ENCODE results near the gene JAGN1.
"Not testable (repeated sequence)": the region's sequence is repeated elsewhere in the genome, so short reads cannot be mapped to it uniquely, and the experiment has no call there.

Gene JAGN1

GRCh38 chr3:9890249-9891071, at the start of gene JAGN1:
JAGN1 (plus strand) TSS chr3:9890610; CDS start chr3:9890723, 113 bp downstream.
- peak; percentile 85 for DNase-seq (ENCODE audit: low read depth in 2 of 2)

DNA sequence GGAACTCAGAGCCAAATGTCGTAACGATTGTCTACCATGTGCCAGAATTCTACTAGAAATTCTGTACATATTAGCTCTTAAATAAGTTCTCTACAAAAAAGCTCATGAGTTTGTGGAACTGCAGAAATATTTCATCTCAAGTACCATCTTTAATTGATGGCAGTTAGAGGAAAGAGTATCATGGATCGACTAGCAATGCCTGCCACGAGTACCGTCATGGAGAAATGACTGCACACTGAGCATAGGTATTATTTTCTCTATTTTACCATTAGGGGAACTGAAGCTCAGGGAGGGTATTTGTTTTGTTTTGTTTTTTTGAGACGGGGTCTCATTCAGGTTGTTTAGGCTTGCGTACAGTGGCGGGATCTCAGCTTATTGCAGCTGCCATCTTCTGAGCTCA, 49.4 kb upstream of the JAGN1 start:
- DNase-seq (ENCODE audit: low read depth in 2 of 2) = no peak

DNA sequence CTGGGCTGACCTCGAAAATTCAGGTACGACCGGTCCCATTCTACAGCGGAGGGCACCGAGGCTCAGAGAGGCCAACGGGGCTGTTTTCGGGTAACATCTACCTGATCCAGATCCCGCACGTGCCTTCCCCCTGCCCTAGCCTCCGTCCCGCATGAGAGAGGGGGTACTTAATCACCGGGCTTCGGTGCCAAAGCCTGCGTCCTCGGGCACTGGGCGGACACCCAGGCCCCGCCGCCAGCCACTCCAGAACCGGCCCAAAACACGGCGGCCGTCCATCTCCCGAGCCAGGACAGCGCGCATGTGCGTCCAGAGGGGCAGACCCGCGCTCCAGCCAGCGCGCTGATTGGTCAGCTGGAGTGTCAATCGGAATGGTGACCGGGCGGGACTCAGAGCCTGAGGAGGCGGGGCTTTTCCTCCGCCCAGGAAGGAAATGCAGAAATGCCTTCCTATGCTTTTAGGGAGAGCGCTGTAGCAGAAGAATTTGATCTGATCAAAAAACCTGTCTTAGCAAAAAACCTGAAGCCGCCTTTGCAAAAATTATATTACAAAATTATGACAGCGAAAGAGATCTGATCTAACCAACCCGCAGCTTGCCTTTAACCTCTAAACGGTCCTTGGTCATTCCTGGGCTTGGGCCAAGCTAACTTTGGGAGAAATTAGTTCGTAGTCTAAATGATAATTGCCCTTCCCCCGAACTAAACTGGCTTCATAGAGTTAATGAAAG, 46.5 kb upstream of the JAGN1 start, which contains the start of gene RPUSD3:
Gene RPUSD3 (minus strand): TSS at position 294 of the 724 bp plus-strand sequence. CDS start 18 bp downstream, at position 276.
- peak; percentile 91 to 94 for DNase-seq (ENCODE audit: low read depth in 2 of 2)

DNA sequence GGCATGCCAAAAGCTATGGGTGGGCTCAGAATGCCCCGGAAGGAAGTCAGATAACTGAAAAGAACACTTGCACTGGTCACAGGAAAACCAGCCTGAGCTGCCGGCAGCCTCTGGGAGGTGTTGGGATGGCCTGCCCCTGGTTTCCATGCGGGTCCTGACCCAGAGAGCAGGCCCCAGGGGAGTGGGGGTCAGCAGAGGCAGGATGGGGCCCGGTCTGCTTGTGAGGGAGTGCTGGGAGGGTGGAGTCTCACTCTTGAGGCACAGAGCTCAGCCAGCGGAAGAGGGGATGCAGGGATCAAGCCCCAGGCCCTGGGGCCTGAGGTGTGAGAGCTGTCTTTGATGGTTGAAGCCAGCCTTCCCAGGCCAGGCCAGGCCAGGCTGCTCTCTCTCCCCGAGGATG, 44.2 kb upstream of the JAGN1 start:
- no peak for DNase-seq (ENCODE audit: low read depth in 2 of 2)

- no peak for DNase-seq (ENCODE audit: low read depth in 2 of 2)
Observed at GRCh38 chr3:9846931-9847488, 43.4 kb upstream of the JAGN1 start.

DNA sequence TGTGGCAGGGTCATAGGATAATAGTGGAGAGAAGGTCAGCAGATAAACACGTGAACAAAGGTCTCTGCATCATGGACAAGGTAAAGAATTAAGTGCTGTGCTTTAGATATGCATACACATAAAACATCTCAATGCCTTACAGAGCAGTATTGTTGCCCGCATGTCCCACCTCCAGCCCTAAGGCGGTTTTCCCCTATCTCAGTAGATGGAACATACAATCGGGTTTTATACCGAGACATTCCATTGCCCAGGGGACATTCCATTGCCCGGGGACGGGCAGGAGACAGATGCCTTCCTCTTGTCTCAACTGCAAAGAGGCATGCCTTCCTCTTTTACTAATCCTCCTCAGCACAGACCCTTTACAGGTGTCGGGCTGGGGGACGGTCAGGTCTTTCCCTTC, 42.5 kb upstream of the JAGN1 start:
- not testable (repeated sequence) for DNase-seq (ENCODE audit: low read depth in 2 of 2)

DNA sequence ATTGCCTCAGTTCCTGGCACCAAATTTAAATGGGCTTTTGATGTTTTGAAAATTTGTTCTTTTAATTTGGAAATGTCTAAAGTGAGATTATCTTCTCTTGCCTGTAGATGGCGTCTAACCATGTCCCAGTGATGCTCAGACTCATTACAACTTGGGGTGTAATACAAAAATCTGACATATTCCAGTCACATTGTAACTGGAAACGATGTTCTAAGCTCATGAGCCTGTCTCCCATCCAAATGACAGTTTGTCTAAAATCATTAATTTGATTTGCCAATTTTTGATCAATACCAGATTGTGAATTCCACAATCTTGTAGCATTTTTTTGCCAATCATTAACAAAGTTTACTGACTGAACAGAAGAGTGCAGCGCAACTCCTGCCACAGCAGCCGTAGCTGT, 41.5 kb upstream of the JAGN1 start:
- DNase-seq (ENCODE audit: low read depth in 2 of 2) = not testable (repeated sequence)

GRCh38 chr3:9851383-9851782, 39.0 kb upstream of the JAGN1 start:
- DNase-seq (ENCODE audit: low read depth in 2 of 2) = not testable (repeated sequence)

GRCh38 chr3:9851926-9852325, 38.5 kb upstream of the JAGN1 start:
- DNase-seq (ENCODE audit: low read depth in 2 of 2) = not testable (repeated sequence)

DNA sequence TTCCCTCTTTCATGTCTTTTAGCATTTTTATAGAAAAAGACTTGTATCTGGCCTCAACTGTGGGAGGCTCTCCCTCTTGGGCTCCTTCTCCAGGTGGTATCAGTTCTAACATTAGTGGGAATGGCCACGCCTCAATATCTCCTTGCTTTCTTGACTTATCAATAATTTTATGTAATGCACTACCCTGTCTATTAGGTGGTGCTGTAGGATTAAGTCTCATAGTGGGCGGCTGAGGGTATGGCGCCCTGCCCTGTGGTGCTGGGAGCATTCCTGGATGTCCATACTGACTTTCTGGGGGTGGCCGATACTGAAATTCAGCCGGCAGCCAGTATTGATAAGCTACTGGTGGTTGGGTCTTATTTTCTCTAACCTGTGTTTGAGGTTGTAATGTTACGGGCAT, 37.9 kb upstream of the JAGN1 start:
- DNase-seq (ENCODE audit: low read depth in 2 of 2) = no peak

GRCh38 chr3:9854291-9854940, 36.0 kb upstream of the JAGN1 start:
- not testable (repeated sequence) for DNase-seq (ENCODE audit: low read depth in 2 of 2)

DNA sequence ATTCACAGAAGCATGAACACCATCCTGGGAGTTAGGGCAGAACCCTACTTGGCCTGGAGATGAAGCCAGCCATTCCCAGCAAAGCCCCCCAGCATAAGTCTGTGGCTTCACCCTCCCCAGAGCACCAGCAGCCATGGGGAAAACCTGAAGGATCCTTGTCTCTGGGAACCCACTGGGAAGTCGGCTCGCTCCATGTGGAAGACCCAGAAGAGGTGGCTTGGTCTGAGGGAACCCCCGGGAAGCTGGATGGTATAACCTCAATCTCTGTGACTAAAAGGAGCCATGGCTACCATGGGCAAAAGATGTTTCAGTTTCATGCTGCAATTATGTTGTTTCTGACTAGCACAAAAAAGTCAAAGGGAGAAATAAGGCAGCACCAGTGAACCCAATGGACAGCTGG, 34.8 kb upstream of the JAGN1 start:
- no peak for DNase-seq (ENCODE audit: low read depth in 2 of 2)

DNA sequence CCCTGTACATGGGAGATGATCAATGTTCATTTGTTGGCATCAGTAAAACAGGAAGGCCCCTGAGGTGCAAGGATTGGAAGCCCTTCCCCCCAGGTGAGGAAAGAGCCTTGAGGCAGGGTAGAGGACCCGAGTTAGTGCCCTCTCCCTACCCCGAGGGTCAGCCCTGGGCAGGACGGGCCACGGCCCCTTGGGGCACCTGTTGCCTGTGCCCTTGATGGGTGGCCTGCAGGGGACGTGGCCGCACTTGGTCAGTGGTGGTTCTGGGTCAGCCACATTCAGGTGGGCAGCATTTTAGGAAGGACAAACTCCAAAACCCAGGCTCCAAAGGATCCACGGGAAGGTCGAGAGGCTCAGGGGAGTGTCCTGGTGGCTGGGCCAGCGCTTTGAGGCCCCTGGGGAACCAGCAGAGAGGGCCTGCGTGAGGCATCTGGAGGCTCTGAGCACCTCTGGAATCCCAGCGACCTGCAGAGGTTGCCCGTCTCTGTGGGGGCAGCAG, 30.8 kb upstream of the JAGN1 start:
- no peak for DNase-seq (ENCODE audit: low read depth in 2 of 2)

DNA sequence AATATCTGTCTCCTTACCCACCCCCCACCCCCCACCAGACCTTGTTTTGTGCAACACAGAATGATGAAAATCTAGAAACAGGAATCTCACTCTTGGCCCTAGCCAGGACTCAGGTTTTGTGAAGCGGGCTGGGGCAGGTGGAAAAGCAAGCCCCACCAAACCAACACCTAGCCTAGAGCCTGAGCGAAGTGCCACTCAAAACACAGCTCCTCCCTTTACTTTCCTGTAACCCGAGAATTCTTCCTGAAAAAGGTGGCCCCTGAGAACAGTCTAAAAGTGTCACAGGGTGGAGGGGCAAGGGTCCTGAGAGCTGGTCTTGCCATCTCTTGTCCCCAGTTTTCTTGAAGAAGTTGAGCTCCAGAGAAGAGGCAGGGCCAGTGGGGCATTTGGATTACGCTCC, 29.2 kb upstream of the JAGN1 start:
- DNase-seq (ENCODE audit: low read depth in 2 of 2) = no peak

GRCh38 chr3:9861626-9862130, 28.7 kb upstream of the JAGN1 start:
- no peak for DNase-seq (ENCODE audit: low read depth in 2 of 2)

GRCh38 chr3:9862391-9863057, 27.9 kb upstream of the JAGN1 start:
- DNase-seq (ENCODE audit: low read depth in 2 of 2) = no peak

DNA sequence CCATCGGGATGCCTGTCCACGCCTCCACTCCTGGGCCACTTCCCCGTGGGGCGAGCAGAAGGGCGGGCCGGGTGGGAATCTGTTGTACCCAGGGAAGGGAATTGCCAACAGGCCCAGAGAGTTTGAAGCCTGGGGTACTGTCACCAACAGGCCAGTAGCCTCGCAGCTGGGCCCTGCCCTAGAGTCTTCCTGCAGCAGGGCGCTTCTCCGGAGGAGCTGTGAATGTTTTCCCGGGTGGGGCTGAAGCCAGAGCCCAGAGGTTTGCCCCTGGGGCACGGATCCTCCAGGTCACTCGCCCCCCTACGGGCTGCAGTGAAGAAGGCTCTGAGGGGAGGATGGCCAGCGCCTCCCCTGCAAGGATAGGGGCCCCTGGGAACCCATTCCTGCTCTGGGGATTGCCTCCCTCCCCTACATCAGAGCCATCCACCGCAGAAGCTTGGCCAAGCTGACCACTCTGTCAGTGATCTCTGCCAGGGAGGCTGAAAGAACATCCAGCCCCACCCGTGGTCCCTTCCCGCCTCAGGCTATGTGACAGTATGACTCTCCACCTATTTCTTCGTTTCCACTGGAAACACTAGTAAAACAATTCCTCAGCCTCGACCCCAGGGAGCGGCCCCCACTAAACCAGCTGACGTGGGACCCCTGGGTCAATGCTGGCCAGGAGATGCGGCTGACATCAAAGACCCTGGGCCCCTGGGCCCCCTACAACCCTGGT, 27.2 kb upstream of the JAGN1 start:
- DNase-seq (ENCODE audit: low read depth in 2 of 2) = no peak

DNA sequence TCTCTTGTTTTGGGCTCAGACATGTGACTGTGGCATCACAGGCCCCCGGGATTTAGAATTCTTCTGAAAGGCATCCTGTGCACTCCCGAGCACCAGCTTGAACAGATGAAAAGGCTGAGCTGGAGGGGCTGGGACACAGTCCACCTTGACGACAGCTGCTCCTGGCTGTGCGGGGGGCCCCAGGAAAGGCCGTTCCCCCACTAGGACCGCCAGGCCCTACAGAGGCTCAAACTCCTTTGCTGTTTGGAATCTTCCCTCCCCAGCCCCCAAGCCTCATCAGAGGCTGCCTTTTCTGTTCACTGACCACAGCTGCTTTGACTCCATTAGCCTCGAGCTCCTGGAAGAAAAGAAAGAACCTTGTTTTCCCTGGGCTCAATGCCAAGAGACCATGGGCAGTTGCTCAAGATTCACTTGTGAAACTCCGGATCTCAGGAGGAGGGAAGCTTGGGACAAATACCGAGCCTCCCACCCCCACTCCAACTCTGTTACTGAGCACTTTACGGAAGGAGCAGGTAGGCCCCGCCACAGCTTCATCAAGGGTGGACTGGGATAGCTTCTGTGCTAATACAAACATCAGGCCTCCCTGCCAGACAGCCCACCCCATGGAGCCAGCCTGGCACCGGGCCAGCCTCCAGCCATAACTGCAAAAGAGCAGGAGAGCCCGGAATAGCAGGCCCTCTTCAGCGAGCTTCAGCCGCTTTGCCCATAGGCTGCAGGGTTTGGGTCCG, 26.0 kb upstream of the JAGN1 start:
- DNase-seq (ENCODE audit: low read depth in 2 of 2) = no peak

DNA sequence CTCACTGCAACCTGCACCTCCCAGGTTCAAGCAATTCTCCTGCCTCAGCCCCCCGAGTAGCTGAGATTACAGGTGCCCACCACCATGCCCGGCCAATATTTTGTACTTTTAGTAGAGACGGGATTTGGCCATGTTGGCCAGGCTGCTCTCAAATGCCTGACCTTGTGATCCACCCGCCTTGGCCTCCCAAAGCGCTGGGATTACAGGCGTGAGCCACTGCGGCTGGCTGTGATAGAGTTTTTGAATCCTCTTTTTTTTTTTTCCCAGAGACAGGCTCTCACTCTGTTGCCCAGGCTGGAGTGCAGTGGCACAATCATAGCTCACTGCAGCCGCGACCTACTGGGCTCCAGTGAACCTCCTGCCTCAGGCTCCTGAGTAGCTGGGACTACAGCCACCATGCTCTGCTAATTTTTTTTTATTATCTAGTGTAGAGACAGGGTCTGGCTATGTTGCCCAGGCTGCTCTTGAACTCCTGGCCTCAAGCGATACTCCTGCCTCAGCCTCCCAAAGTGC, 25.2 kb upstream of the JAGN1 start:
- DNase-seq (ENCODE audit: low read depth in 2 of 2) = not testable (repeated sequence)

DNA sequence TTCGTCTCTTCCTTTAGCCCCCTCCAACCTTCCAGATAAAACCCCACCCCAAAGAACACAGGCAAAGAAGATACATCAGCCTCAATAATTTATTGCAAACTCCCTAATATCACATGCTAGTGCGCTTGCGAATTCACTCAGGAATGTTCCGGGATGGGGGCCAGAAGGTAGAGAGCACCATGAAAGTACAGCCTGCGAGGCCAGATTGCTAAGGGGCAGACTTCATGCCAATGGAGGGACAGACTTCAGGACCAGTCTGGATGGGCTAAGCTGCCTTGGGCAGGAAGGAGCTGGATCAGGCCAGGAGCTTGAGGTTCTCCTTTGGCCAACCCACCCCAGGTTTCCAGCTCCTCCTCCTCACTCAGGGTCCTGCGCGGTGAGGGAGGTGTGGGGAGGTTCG, 23.8 kb upstream of the JAGN1 start:
- DNase-seq (ENCODE audit: low read depth in 2 of 2) = no peak

All from stimulated activated CD8-positive, alpha-beta memory T cell treated with anti-CD3 and anti-CD28 coated beads, Interleukin-2, amount 100 ng/mL, for 1 hour (primary cell).